ENCODE data around the gene YWHAE. TPM values are rescaled to one million over a fixed set of nuclear protein-coding genes. Genes with fewer than 3 reads are reported as not detected.

Gene YWHAE
- total and polyA plus RNA-seq, 2 of the 4 experiments (the other 2 are of a cell fraction), result 358 to 774 TPM

- no CpG with 5 or more reads among the region's 2 CpGs for WGBS, 2 experiments (ENCODE audit: extremely low coverage in 2 of 2, insufficient read length in 1 of 2)
- Histone ChIP-seq H3K9me1 (ENCODE audit: insufficient read depth, low read length) (peaks cover 38% of the 10 kb centered on the region), H2BK5ac (ENCODE audit: low read depth, low read length, poor library complexity, severe bottlenecking) (no peak overlapping the region), H3K9me3 (ENCODE audit: control insufficient read depth, insufficient read depth, low read length) (no peaks in the 10 kb centered on the region), H4K20me1 (ENCODE audit: insufficient read depth, low read length) (peaks cover 100% of the 10 kb centered on the region), H3K27me3 (ENCODE audit: control insufficient read depth, insufficient read depth, low read length) (no peaks in the 10 kb centered on the region), H4K91ac (ENCODE audit: insufficient read depth, low read depth, low read length) (no peak overlapping the region), H4K5ac (ENCODE audit: low read depth, low read length) (no peak overlapping the region), H3K4me3 (ENCODE audit: insufficient read depth, low read depth, low read length) (no peak overlapping the region), H3K4ac (ENCODE audit: low read depth, low read length) (no peak overlapping the region), H3K18ac (ENCODE audit: low read depth, low read length) (no peak overlapping the region), H3K4me2 (ENCODE audit: low read depth, low read length) (no peak overlapping the region), H3K23ac (ENCODE audit: low read depth, low read length) (no peak overlapping the region; the same call in 1 of the 2 replicates), H2BK20ac (ENCODE audit: low read depth, low read length) (no peak overlapping the region), H2BK15ac (ENCODE audit: low read depth, low read length) (no peak overlapping the region), H2BK120ac (ENCODE audit: low read depth, low read length) (no peak overlapping the region), H3K14ac (replicated peaks; ENCODE audit: low read depth, low read length) (no peak overlapping the region), H3K56ac (ENCODE audit: extremely low read depth, insufficient read depth, low read length) (no peak overlapping the region), H3K36me3 (ENCODE audit: control insufficient read depth, insufficient read depth, low read length) (peaks cover 14% of the 10 kb centered on the region), H4K8ac (ENCODE audit: low read depth in 2 of 2, low read length in 2 of 2) (no peak overlapping the region), H2AK9ac (replicated peaks; ENCODE audit: low read depth, low read length, poor library complexity) (no peak overlapping the region), H2AK5ac (ENCODE audit: low read depth, low read length) (no peak overlapping the region), H3K27ac (ENCODE audit: insufficient read depth, low read length) (no peak overlapping the region), H3K4me1 (ENCODE audit: control insufficient read depth, insufficient read depth, low read length) (peaks cover 32% of the 10 kb centered on the region), H3K79me1 (ENCODE audit: low read depth in 1 of 2, low read length in 2 of 2) (peaks cover 0 to 66% of the 10 kb centered on the region in 2 experiments; a peak in 2 of 4 replicates), H2AFZ (replicated peaks; ENCODE audit: low read length, poor library complexity) (no peak overlapping the region), H3K9ac (ENCODE audit: low read depth, low read length) (no peak overlapping the region)
- DNase-seq (no peak), ATAC-seq (ENCODE audit: low read depth) (no peak)
- POLR2A ChIA-PET (ENCODE audit: unreplicated experiment), result no interaction called here
- in situ Hi-C loops (cut with MboI; ENCODE audit: low sequenced_read_pairs), result no loop called here
- intact Hi-C loops (cut with micrococcal nuclease), result no loop called here
- no TSS peak for BruUV-seq (replicated peaks)
- no peak for TF ChIP-seq RFX5 (IDR thresholded peaks at IDR 0.05; ENCODE audit: low read depth, low read length)
- TF ChIP-seq BHLHE40 (IDR thresholded peaks at IDR 0.05; ENCODE audit: low read depth, low read length), result no peak
- no peak for TF ChIP-seq MXI1 (IDR thresholded peaks at IDR 0.05; ENCODE audit: borderline replicate concordance, low read depth, low read length)
- no peak for TF ChIP-seq USF2 (IDR thresholded peaks at IDR 0.05; ENCODE audit: low read depth, low read length)
- TF ChIP-seq MAFK (IDR thresholded peaks at IDR 0.05; ENCODE audit: low read depth, low read length), result no peak
- no peak for TF ChIP-seq CTCF (conservative IDR thresholded peaks at IDR 0.05; ENCODE audit: low read depth, low read length)
- TF ChIP-seq ELK1 (IDR thresholded peaks at IDR 0.05; ENCODE audit: borderline replicate concordance, low read depth, low read length), result no peak
- no peak for TF ChIP-seq CEBPB (IDR thresholded peaks at IDR 0.05; ENCODE audit: low read depth, low read length)
- no peak for TF ChIP-seq SMC3 (IDR thresholded peaks at IDR 0.05; ENCODE audit: low read depth, low read length)
- TF ChIP-seq CHD1 (IDR thresholded peaks at IDR 0.05; ENCODE audit: low read depth, low read length), result no peak
- no peak for TF ChIP-seq POLR2A (IDR thresholded peaks at IDR 0.05; ENCODE audit: low read depth, low read length)
- TF ChIP-seq RAD21 (IDR thresholded peaks at IDR 0.05; ENCODE audit: low read length), result no peak
- TF ChIP-seq MAZ (IDR thresholded peaks at IDR 0.05; ENCODE audit: borderline replicate concordance, low read depth, low read length), result no peak
- no peak for TF ChIP-seq NFE2L2 (IDR thresholded peaks at IDR 0.05; ENCODE audit: low read depth, low read length)
- no peak for TF ChIP-seq FOS (IDR thresholded peaks at IDR 0.05; ENCODE audit: low read depth, low read length)
- TF ChIP-seq RCOR1 (IDR thresholded peaks at IDR 0.05; ENCODE audit: insufficient replicate concordance, low read length), result no peak
- CTCF ChIA-PET, result interaction anchor here (2.8 kb wide), 1 partner anchor 10 kb away, joined by 11 read pairs; no protein-coding TSS in a partner anchor
- dilution Hi-C loops (cut with HindIII; ENCODE audit: low sequenced_read_pairs, unreplicated experiment), result no loop called here
Measured at GRCh38 chr17:1375615-1376014, 24.4 kb downstream of the YWHAE start.
